Hematopoietic multipotent progenitor cell treated with erythropoietin and hydrocortisone succinate and interleukin-3 and kit ligand, for 4 days (in vitro differentiated cells): Measurements from ENCODE around the gene ZBTB9.

Experiments
- DNase-seq: peaks from one replicate; pipeline ENCODE4 v3.0.0-alpha.2; 2015

ZBTB9 gene

GRCh38 chr6:33419580-33420490 is 34.5 kb upstream of the ZBTB9 start, which contains the start of gene SYNGAP1:
SYNGAP1 (plus strand) TSS chr6:33420065; CDS start chr6:33420265, 200 bp downstream.
- peak; percentile 77 for DNase-seq

GRCh38 chr6:33420491-33421343 is 33.7 kb upstream of the ZBTB9 start:
- peak; percentile 71 for DNase-seq

- DNase-seq, result no peak
Observed at GRCh38 chr6:33421344-33421643, 33.1 kb upstream of the ZBTB9 start.

DNA sequence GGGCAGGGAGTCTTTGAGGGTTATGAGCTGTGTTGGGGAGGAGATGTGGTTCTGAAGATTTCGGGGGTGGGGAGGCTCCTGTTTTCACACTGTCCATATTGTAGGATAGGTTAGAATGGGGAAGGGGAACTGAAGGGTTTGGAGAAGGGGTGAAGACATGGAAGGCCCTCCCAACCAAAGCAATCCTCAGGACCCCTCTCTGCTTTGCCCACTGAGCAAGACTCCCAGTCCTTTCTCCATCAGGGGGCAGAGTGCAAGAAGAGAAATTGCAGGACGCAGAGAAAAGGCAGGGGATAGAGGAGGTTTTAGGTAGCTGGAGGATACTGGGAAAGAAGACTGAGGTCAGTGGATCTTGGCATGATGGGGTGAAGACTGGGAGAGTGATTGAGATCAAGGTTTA is 30.6 kb upstream of the ZBTB9 start:
- DNase-seq, result no peak

DNA sequence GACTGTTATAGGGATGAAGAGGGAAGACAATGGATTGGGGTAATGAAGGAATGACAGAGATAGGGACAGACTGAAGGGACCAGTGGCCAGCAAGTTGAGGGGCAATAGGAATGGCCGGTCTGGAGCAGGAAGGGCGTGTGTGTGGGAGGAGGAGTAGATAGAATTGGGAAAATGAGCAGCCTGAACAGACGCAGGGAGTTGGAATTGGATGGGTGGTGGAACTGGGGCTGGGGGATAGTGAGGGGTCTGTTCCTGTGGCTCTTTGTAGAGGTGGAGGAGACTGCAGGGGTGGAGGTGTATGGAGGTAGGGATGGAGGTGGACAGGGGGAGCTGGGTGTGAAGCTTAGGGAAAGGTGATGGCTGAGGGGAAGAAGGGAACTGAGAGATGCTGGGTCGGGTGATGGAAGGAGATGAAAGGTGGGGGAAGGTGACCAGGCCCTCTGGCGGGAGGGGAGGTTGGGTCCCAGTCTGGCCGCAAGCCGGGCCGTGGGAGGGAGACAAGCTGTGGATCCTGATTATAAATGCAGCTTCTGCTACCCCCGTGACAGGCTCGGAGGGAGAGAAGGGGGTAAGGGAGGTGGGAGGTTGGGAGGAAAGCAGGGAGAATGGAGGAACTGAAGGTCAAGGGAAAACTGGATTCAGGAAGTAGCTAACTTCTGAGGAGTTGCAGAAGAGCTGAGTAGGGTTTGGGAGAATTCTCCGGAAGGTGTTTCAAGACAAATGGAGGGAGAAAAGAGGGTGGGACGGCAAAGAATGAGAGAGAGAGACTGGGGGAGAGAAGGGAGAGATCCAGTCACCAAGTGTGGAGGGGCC is 29.3 kb upstream of the ZBTB9 start:
- DNase-seq, result no peak

DNA sequence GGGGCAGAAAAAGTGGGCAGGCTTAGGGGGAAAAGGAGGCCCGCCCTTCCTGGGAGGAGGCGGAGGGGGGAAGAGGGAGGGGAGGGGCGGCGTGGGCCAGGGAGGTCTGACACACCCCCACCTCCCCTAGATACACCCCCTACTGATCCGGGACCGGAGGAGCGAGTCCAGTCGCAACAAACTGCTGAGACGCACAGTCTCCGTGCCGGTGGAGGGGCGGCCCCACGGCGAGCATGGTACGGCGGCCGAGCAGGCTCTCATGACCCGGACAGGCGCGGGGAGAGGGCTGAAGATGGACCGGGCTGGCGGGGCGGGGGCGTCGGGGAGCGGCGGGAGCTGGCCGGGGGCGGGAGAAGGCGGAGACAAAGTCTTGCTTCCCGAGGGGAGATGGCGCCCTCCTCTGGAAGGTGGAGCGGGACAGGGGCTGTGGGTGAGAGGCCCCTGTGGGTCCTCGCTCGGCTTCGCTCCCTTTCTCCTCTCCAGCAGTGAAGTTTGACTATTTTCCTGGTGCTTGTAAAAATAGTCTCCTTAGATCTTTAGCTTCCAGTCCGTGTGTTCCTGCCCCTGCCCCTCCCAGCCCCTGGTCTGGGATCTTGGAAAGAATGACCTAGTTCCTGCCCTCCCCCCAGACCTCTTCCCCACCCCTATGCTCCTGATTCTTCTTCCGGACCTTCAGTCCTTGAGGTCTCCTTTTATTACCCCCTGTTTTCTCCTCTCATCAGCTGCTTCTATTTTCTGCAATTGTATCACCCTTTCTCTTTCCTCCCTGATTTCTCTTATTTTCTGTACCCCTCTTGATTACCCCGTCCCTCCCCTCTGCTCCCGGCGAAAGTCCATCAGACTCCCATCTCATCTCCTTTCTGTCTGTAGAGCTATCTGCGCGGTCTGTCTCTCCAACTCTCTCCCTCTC is 28.5 kb upstream of the ZBTB9 start:
- peak; percentile 95 for DNase-seq

DNA sequence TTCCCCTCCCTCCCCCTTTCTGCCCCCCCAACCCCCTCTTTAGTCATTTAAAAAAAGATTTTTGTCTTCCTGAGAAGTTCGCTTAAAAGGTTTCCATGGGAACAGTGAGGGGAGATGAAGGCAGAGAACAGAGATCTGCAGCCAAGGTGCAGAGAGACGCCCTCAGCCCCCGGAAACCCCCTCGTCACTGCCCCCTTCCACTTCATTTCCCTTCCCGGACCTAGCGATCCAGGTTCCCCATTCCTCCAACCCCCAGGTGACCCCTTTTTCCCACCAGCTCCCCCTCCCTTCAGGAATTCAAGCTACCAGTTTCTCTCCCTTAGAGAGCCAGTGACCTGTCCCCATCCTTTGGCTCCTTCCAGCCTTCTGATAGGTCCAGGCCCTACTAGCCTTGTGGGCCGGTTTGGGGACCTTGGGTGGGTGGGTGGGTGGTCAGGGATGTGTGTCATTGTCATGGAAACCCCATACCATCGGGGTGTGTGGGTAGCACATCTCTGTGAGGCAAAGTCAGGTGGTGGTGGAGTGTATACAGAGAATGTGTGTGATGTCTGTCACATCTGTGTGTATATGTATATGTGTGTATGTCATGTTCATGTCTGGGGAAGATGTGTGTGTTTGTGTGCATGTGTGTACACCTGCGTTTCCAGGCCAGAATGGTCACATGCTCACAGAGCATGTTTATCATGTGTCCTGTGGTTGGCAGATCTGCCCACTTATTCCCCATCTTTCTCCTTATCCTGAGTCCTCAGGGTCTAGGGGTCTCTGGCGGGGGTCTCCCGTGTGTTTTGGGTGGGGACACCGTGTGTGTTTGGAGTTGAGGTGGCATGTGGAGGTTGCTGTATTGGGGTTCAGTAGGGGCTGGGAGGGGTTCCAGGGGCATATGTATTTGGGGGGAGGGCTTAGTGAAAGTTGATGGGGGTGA is 27.5 kb upstream of the ZBTB9 start:
- DNase-seq, result peak; percentile 47

DNA sequence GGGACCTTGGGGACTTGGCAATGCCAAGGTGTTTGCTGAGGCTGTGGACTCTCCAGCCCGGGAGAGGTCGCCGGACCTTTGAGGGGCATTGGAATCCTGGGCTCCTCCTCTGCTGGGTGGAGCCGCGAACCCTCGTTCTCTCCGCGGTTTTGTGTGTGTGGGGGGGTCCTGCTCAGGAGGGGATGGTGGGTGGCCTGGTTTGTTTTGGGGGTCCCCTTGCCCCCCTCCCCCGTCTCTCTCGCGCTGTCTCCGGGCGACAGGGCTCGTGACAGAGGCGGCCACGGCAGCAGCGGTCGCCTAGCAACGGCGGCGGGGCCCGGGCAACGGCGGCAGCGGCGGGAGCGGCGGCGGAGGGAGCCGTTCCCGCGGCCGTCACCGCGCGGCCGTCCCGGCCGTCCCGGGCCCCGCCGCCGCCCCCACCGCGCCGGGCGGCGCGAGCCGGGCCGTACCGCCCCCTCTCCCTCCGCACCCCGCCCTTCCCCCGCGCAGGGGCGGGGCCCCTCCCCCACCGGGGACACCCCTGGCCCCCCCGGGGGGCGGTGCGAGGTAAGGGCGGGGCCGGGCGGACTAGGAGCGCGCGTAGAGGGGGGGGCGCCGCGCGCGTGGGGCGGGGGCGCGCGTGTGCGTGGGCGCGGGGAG is 26.7 kb upstream of the ZBTB9 start:
- peak; percentile 68 for DNase-seq

DNA sequence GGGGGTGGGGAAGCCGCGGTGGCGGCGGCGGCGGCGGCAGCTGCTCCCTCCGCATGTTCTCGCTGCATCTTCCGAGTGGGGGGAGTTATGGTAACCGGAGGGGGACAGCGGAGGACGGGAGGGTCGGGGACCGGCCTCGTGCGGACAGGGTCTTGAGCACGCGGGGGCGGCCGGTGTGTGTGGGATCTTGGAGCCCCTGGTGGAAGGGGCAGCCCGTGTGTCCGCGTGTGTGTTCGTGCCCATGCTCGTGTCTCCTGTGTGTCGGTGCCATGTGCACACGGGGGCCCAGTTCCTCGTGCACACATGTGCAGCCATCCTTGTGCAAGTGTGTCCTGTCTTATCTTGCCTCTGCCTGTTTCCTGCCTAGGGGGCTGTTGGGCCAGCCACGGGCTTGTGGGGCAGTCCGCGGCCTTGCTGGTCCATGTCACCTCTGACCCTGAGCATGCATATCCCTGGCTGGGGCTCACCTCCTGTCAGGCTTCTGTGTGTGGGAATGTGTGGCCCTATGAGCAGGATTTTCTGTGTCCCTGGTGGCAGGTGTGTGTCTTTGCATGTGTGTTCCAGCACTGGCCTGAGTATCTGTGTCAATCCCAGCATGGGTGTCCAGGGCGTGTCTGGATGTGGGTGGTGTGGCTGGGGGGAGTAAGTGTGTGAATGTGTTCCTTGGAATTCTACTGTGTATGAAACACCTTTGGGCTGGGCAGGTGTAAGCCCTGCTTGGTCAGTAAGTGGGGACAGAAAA is 26.0 kb upstream of the ZBTB9 start:
- peak; percentile 92 for DNase-seq

DNA sequence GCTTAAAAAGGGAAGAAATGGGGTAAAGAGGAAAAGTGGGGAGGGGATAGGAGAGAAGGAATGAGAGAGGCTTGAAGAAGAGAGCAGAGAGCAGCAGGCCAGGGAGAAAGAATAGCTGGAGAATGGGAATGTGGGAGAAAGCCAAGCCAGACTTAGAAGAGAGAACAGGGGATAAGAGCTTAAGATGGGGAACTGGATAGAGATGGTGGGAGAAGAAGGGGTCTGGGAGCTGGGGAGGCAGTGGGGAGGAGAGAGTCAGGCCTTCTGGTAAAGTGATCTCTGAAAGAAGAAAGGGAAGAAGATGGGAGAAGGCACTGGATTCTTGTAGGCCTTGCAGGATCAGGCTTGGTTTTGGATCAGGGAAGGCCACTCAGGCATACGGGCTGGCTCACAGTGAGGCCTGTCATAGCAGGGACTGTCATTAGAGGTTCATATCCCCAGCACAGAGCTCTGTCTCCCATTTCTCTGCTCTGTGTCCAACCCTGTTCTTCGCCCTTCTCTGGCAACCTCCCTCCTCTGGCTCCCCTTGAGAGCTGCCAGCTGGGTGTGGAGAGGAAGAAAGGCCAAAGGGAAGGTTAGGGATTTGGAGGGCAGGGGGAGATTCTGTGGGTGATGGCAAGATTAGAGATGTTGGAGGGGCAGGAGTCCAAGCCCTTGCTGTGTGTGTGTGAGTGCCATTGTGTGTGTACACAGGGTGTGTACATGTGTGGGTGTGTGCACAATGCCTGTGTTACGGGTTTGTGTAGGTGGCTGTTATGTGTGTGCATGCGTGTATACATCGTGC is 25.2 kb upstream of the ZBTB9 start:
- no peak for DNase-seq

DNA sequence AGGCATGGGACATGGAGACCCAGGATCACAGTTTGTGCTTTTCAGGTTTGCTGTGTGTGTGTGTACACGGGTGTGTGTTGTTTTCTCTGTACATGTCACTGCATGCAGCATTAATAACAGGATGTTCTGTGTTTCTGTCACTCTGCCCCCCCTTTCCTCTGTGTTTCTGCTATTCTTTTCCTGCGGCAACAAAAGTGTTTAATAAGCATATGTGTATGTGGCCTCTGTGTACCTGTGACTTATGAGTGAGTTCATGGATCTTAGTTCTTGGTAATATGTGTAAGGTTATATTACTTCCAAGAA is 24.7 kb upstream of the ZBTB9 start:
- DNase-seq, result no peak

DNA sequence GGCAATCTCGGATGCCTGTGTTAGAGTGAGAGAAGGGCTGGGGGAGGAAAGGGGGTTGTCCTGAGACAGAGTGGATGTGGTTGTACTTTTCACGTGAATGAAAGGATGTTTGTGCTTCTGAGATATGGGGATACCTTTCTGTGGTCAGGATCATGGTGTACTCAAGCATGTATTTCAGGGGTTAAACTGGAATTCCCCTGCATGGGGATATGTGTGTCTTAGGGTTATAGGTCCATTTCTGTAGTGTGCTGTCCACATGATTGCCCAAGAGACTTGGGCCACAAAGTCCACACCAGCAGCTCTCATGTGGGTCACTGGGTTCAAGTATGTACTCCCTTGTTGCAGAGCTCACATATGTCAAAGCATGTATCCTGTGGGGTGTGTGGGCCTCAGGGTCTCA is 24.0 kb upstream of the ZBTB9 start:
- no peak for DNase-seq

DNA sequence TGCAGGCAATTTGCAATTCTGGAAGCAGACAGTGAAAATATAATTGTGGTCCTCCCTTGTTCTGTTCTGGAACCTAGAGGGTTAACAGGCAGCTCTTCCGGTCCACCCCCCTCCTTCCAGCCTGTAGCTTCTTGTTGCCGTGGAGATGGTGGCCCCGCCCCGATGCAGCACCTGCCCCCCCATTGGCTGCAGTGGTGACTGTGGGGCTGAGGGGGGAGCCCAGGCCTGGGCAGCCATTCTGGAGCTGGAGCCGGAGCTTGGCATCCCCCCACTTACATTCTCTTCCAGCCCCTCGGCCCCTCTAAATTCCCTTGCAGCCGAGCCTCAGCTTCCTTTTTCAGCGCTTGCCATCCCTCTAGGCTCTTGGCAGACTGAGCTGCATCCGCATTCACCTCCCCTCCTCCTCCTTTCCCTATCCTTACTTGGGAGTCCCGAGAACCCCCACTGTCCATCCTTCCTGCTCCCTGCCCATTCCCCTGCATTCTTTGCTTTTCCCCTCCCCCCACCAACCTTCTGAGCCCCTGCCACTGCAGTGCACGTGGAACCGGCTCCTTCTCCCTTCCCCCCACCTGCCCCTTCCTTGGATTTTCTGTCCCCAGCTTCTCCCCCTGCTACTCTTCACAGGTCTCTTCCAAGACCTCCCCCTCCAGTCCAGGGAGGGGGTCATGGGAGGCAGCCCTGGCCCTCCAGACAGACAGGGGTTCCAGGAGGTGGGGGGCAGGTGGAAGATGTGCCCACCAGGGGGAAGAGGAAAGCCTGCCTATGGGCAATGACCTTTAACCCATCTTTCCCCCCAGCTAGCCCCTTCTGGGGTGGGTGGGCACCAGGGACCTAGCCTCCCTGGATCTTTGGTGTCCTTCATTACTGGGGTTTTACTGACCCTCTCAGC is 23.1 kb upstream of the ZBTB9 start:
- DNase-seq, result peak; percentile 95

- peak; percentile 63 for DNase-seq
Observed at GRCh38 chr6:33431880-33432541, 22.4 kb upstream of the ZBTB9 start.

- DNase-seq, result no peak
Observed at GRCh38 chr6:33432546-33432945, 21.8 kb upstream of the ZBTB9 start.

GRCh38 chr6:33433001-33433543 is 21.3 kb upstream of the ZBTB9 start:
- DNase-seq, result no peak
